GM06990 (cell line): ENCODE results near the gene SNX13.

Source experiments
- DNase-seq: peaks from one replicate; pipeline ENCODE4 v3.0.0-alpha.2; 2011; ENCODE audit not compliant: insufficient read length; ENCODE audit errors: extremely low read depth
- H3K27me3 ChIP-seq: replicated peaks from 2 replicates; pipeline ENCODE4 v1.6.0; 2011; ENCODE audit warnings: low read length; ENCODE audit not compliant: control insufficient read depth, insufficient read depth
- H3K36me3 ChIP-seq: 2 replicates; pipeline ENCODE4 v1.5.1; 2011; ENCODE audit warnings: low read length; ENCODE audit not compliant: control insufficient read depth, insufficient read depth
- H3K4me3 ChIP-seq: replicated peaks from 2 replicates; pipeline ENCODE4 v1.5.1; 2011; ENCODE audit warnings: low read depth, mild to moderate bottlenecking, control low read depth, low read length
- TF ChIP-seq, protein P1 (sequence below): IDR thresholded peaks from 2 replicates; pipeline ENCODE4 v1.5.1; 2011; ENCODE audit warnings: low read length, control low read depth, mild to moderate bottlenecking, inconsistent platforms; ENCODE audit not compliant: insufficient read depth, poor library complexity, severe bottlenecking

Gene SNX13

DNA sequence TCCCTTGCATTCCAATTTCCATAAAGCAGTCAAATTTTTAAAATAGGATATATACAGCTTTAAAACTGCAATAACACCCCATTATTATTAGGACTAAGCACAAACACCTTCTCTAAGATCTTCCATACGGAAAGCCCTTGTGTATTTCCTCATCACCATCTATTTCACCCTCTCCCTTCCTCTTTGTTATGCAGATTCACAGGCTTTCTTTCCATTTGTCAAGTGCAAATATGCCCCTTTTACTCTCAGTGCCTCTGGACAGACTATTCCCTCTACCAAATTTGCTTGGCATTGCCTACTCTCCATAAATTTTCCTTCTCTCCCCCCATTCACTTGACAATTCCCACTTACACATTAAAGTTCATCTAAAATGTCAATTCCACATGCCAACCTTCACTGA, 61.7 kb downstream of the SNX13 start:
- no peaks in the 10 kb centered on the region for H3K27me3 ChIP-seq
- no peak overlapping the region for H3K4me3 ChIP-seq
- TF ChIP-seq, protein P1, sequence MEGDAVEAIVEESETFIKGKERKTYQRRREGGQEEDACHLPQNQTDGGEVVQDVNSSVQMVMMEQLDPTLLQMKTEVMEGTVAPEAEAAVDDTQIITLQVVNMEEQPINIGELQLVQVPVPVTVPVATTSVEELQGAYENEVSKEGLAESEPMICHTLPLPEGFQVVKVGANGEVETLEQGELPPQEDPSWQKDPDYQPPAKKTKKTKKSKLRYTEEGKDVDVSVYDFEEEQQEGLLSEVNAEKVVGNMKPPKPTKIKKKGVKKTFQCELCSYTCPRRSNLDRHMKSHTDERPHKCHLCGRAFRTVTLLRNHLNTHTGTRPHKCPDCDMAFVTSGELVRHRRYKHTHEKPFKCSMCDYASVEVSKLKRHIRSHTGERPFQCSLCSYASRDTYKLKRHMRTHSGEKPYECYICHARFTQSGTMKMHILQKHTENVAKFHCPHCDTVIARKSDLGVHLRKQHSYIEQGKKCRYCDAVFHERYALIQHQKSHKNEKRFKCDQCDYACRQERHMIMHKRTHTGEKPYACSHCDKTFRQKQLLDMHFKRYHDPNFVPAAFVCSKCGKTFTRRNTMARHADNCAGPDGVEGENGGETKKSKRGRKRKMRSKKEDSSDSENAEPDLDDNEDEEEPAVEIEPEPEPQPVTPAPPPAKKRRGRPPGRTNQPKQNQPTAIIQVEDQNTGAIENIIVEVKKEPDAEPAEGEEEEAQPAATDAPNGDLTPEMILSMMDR, result no peak
- no peak for DNase-seq
- no peaks in the 10 kb centered on the region for H3K36me3 ChIP-seq

DNA sequence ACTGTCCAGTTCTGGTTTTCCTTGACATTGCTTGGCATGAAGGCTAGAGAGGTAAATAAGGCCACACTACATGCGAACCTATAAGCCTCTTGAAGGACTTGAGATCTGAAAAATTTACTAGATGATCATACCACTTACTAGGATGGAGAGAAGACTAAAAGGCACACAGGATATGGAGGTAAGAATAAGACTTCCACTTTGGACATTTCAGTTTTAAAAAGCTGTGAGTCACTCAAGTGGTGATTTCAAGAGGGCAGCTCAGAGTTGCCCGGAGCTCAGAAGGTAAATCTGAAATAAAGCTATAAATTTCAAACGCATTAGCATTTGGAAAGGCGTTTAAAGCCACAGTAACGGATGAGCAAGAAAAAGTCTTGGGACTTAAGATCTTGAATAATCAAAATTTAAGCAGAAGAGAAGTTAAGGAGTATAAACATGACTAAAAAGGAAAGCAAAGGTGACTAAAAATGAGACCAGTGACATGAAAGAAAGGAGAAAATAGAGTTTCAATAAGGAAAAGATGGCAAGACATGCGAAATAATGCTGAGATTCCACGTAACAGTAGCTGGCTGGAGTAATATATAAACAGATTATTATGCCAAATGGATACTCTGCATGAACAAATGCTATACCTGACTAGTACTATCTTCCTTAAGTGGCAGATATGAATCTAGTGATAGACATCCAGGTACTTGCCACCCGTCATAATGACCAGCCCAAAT, 68.3 kb downstream of the SNX13 start:
- DNase-seq, result no peak
- H3K4me3 ChIP-seq, result no peak overlapping the region
- TF ChIP-seq, protein P1, result no peak
- H3K36me3 ChIP-seq, result peaks cover 3% of the 10 kb centered on the region
- no peaks in the 10 kb centered on the region for H3K27me3 ChIP-seq

GRCh38 chr7:17870406-17870805, 69.9 kb downstream of the SNX13 start:
- DNase-seq, result no peak
- Histone ChIP-seq H3K4me3 (no peak overlapping the region), H3K36me3 (peaks cover 3% of the 10 kb centered on the region)

DNA sequence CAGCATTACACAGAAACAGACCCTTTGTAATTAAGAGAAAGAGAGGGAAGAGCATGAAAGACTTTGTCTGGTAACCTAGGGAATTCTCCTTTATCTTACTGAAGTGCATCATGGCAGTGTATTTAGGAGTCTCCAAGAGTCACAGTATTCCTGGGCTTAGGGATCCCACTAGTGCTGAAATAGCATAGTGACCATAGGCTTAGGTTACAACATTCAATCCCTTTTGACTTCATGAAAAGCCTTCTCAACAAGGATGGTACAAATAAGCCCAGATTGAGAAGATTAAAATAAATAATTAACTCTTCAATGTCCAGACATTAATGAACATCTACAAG, 76.5 kb downstream of the SNX13 start:
- no peaks in the 10 kb centered on the region for H3K27me3 ChIP-seq
- DNase-seq, result no peak
- no peak overlapping the region for H3K4me3 ChIP-seq
- peaks cover 3% of the 10 kb centered on the region for H3K36me3 ChIP-seq
- TF ChIP-seq, protein P1, result no peak

More at GRCh38 chr7:17870406-17870805, 69.9 kb downstream of the SNX13 start:
- TF ChIP-seq, protein P1, result no peak
- no peaks in the 10 kb centered on the region for H3K27me3 ChIP-seq

DNA sequence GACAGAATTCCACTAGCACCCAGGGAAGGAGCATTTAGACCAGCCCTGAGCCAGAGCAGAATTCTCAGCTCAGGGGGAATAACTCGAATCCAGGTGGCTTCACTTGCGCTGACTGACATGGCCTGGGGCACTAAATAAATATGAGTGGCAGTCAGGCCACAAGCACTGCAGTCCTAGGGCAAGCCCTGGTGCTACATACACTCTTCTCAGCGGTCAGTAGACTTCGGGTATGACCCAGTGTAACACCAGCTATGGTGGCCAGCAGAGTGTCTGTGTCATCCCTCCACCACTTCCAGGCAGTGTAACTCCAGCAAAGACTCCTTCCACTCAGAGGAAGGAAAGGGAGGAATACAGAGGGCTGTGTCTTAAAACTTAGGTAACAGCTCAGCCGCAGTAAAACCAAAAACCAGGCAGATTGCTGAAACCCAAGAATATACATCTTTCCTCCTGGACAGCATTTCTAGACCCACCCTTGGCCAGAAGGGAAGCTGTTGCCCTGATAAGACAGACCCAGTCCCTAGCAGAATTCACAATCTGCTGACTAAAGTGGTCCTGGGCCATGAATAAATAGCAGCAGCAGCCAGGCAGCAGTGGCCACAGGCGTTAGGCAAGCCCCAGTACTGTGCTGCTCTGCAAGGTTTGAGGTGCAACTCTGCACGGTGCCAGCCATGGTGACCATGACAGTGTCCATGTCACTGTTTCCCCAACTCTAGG, 77.0 kb downstream of the SNX13 start:
- Histone ChIP-seq H3K4me3 (no peak overlapping the region), H3K36me3 (peaks cover 3% of the 10 kb centered on the region), H3K27me3 (no peaks in the 10 kb centered on the region)
- TF ChIP-seq, protein P1, result no peak
- no peak for DNase-seq
